Mesendoderm (in vitro differentiated cells): ENCODE measurements around the gene CRYBB1.

ENCODE experiments used
- DNase-seq: peaks from one replicate; pipeline ENCODE4 v3.0.0; 2013
- H2AK5ac ChIP-seq: 2 replicates; pipeline ENCODE4 v1.6.1; 2013; ENCODE audit warnings: low read length, inconsistent platforms
- H2BK120ac ChIP-seq: 2 replicates; pipeline ENCODE4 v1.6.1; 2013; ENCODE audit warnings: low read depth, mild to moderate bottlenecking, low read length, moderate library complexity, mixed read lengths
- H2BK15ac ChIP-seq: replicated peaks from 2 replicates; pipeline ENCODE4 v1.6.1; 2013; ENCODE audit warnings: low read depth, mild to moderate bottlenecking, moderate library complexity
- H2BK5ac ChIP-seq: 2 replicates; pipeline ENCODE4 v1.6.1; 2013; ENCODE audit warnings: low read length, inconsistent platforms
- H3K18ac ChIP-seq: 2 replicates; pipeline ENCODE4 v1.6.1; 2013; ENCODE audit warnings: mild to moderate bottlenecking, low read length, mixed read lengths
- H3K23ac ChIP-seq: one replicate; pipeline ENCODE4 v1.6.1; 2013; ENCODE audit warnings: low read length
- H3K27ac ChIP-seq: 2 replicates; pipeline ENCODE4 v1.5.1; 2013; ENCODE audit warnings: low read depth, mild to moderate bottlenecking, inconsistent platforms, low read length, moderate library complexity
- H3K27me3 ChIP-seq: 2 replicates; pipeline ENCODE4 v1.6.1; 2013; ENCODE audit warnings: low read length, control low read depth, mild to moderate bottlenecking, inconsistent platforms; ENCODE audit not compliant: insufficient read depth, poor library complexity
- H3K36me3 ChIP-seq: 2 replicates; pipeline ENCODE4 v1.6.1; 2013; ENCODE audit warnings: low read length, inconsistent platforms; ENCODE audit not compliant: control insufficient read depth, insufficient read depth
- H3K4ac ChIP-seq: one replicate; pipeline ENCODE4 v1.6.1; 2013; ENCODE audit warnings: low read depth, mild to moderate bottlenecking, low read length, moderate library complexity
- H3K4me1 ChIP-seq: 2 replicates; pipeline ENCODE4 v1.6.1; 2013; ENCODE audit warnings: low read depth, low read length, inconsistent platforms; ENCODE audit not compliant: control insufficient read depth
- H3K4me2 ChIP-seq: 2 replicates; pipeline ENCODE4 v1.6.1; 2013; ENCODE audit warnings: low read length
- H3K4me3 ChIP-seq: 2 replicates; pipeline ENCODE4 v1.5.1; 2013; ENCODE audit warnings: mild to moderate bottlenecking, low read length
- H3K56ac ChIP-seq: one replicate; pipeline ENCODE4 v1.6.1; 2013; ENCODE audit warnings: low read length
- H3K79me1 ChIP-seq: 2 replicates; pipeline ENCODE4 v1.6.1; 2013; ENCODE audit warnings: low read length, inconsistent platforms
- H3K79me2 ChIP-seq: 2 replicates; pipeline ENCODE4 v1.6.1; 2013; ENCODE audit warnings: mild to moderate bottlenecking, low read length; ENCODE audit not compliant: control insufficient read depth, insufficient read depth
- H3K9ac ChIP-seq: 2 replicates; pipeline ENCODE4 v1.6.1; 2013; ENCODE audit warnings: low read length, inconsistent platforms
- H4K5ac ChIP-seq: one replicate; pipeline ENCODE4 v1.6.1; 2013; ENCODE audit warnings: low read length
- H4K8ac ChIP-seq: one replicate; pipeline ENCODE4 v1.6.1; 2013; ENCODE audit warnings: low read depth, mild to moderate bottlenecking, control low read depth, low read length, moderate library complexity
- WGBS: extraction: QIAGEN DNeasy Blood & Tissue Kit; methylation state at CpG from one replicate; pipeline ENCODE4 v1.1.7; 2013; ENCODE audit warnings: low lambda C conversion rate, missing lambda C conversion rate; ENCODE audit not compliant: insufficient coverage; ENCODE audit errors: extremely low coverage; 5-methylcytosine and 5-hydroxymethylcytosine counted together

Gene CRYBB1

DNA sequence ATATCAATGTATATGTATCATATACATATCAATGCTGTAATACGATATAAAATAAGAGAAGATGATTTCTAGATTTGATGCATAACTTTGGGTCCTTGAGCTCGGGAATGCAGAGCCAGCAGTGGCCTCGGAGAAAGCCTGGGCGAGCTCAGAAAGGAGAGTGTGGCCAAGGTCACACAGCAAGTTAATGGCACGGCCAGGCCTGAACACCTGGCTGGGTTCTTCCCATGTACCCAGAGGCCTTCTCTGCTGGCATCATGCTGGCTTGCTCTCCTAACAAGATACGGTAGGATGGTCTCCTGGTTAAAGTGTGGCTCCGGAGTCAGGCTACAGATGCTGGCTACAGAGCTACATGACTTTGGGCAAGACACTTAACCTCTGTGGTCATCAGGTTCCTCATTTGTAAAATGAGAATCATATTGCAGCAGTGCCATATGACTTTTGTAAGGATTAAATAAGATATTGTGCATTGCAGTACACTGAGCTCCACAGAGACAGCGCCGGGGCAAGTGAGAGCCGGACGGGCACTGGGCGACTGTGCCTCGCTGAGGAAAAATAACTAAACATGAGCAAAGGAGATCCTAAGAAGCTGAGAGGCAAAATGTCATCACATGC, 57.8 kb downstream of the CRYBB1 start:
- Histone ChIP-seq H2AK5ac (no peak overlapping the region), H3K4me2 (no peak overlapping the region), H3K56ac (peak overlapping the region; percentile 58), H3K79me1 (peaks cover 31% of the 10 kb centered on the region), H2BK15ac (no peak overlapping the region), H3K4me3 (no peak overlapping the region), H3K79me2 (peaks cover 81% of the 10 kb centered on the region), H3K4ac (no peak overlapping the region), H3K18ac (no peak overlapping the region), H4K8ac (no peak overlapping the region), H2BK120ac (no peak overlapping the region), H3K4me1 (peaks cover 8% of the 10 kb centered on the region), H3K23ac (no peak overlapping the region), H3K36me3 (peaks cover 5% of the 10 kb centered on the region), H3K27ac (no peak overlapping the region), H3K27me3 (no peaks in the 10 kb centered on the region), H3K9ac (peak overlapping the region; percentile 41), H2BK5ac (no peak overlapping the region), H4K5ac (no peak overlapping the region)
- no CpG with 5 or more reads among the region's 13 CpGs for WGBS
- no peak for DNase-seq

DNA sequence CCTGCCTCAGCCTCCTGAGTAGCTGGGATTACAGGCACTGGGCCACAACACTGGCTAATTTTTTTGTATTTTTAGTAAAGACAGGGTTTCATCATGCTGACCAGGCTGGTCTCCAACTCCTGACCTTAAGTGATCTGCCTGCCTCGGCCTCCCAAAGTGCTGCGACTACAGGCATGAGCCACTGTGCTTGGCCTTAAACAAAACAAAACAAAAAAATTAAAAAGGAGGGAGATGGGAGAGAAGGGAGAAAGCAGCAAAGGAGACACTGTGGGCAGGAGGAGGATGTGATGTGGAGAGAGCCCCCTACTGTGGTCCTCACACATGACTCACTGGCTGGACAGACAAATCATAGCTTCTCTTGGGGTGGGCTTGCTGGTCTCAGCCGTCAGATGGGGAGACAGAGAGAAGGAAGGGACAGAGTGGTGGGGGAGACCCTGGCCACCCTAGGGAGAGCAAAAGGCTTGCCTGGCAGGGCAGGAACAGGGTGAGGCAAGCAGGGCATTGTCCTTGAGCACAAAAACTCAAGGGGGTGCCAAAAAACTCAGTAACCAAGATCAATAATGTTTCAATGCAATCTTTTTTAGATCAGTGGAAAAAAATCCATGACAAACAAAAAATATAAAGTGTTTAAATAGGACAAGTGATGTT, 59.5 kb downstream of the CRYBB1 start:
- H4K5ac ChIP-seq = no peak overlapping the region
- H3K9ac ChIP-seq = no peak overlapping the region
- no peak overlapping the region for H3K4me2 ChIP-seq
- H4K8ac ChIP-seq = no peak overlapping the region
- H2BK5ac ChIP-seq = no peak overlapping the region
- H3K4me1 ChIP-seq = peaks cover 9% of the 10 kb centered on the region
- no peaks in the 10 kb centered on the region for H3K36me3 ChIP-seq
- peaks cover 24% of the 10 kb centered on the region for H3K79me1 ChIP-seq
- H2BK15ac ChIP-seq = no peak overlapping the region
- H2AK5ac ChIP-seq = no peak overlapping the region
- no peak overlapping the region for H3K4me3 ChIP-seq
- H3K4ac ChIP-seq = no peak overlapping the region
- H3K56ac ChIP-seq = peak overlapping the region; percentile 40
- H3K18ac ChIP-seq = no peak overlapping the region
- no peak overlapping the region for H3K23ac ChIP-seq
- no peak for DNase-seq
- H3K79me2 ChIP-seq = peaks cover 78% of the 10 kb centered on the region
- no peak overlapping the region for H3K27ac ChIP-seq
- H2BK120ac ChIP-seq = no peak overlapping the region
- no peaks in the 10 kb centered on the region for H3K27me3 ChIP-seq
- no CpG with 5 or more reads among the region's 3 CpGs for WGBS

DNA sequence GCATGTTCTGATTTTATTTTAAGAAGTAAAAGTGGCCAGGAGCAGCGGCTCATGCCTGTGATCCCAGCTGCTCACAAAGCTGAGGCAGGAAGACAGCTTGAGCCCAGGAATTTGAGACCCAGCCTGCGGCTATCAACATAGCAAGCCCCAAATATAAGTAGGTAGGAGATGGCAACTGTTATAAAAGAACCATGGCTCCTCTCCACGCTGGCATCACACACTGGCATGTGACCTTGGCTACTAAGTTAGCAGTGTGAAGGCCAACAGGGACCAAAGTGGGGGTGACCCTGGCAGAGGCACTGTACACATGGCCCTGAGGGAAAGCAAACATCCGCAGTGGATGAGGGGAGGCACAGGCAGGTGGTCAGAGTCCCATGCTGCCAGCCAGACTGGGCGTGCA, 60.9 kb downstream of the CRYBB1 start:
- no peak overlapping the region for H3K18ac ChIP-seq
- H2BK5ac ChIP-seq = no peak overlapping the region
- H2AK5ac ChIP-seq = no peak overlapping the region
- H4K5ac ChIP-seq = no peak overlapping the region
- peaks cover 30% of the 10 kb centered on the region for H3K79me1 ChIP-seq
- H3K4me3 ChIP-seq = no peak overlapping the region
- no peak overlapping the region for H3K56ac ChIP-seq
- H2BK15ac ChIP-seq = no peak overlapping the region
- no peak overlapping the region for H3K9ac ChIP-seq
- H2BK120ac ChIP-seq = no peak overlapping the region
- no peak overlapping the region for H3K27ac ChIP-seq
- no peak overlapping the region for H3K23ac ChIP-seq
- no peaks in the 10 kb centered on the region for H3K36me3 ChIP-seq
- no peak overlapping the region for H4K8ac ChIP-seq
- no CpG with 5 or more reads among the region's 5 CpGs for WGBS
- H3K27me3 ChIP-seq = no peaks in the 10 kb centered on the region
- no peak overlapping the region for H3K4ac ChIP-seq
- peaks cover 9% of the 10 kb centered on the region for H3K4me1 ChIP-seq
- no peak for DNase-seq
- peaks cover 78% of the 10 kb centered on the region for H3K79me2 ChIP-seq
- no peak overlapping the region for H3K4me2 ChIP-seq

DNA sequence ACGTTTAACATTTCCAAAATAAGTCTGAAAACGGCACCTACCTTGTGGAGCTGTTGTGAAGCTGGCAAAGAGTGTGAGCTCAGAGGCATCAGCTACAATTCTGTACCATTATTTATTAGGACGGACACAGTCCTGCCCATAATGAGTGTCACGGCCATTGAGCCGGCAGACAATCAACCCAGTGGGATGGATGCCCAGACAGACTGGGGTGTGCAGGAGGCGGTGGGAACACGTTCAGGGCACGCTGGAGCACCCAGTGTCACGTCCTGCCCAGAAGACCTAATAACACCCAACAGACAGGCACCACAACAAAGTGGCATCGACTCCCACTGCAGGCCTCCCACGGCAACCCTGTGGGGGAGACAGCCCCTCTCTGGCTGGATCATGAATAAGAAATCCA, 62.3 kb downstream of the CRYBB1 start:
- no peak overlapping the region for H3K4ac ChIP-seq
- H2BK5ac ChIP-seq = no peak overlapping the region

DNA sequence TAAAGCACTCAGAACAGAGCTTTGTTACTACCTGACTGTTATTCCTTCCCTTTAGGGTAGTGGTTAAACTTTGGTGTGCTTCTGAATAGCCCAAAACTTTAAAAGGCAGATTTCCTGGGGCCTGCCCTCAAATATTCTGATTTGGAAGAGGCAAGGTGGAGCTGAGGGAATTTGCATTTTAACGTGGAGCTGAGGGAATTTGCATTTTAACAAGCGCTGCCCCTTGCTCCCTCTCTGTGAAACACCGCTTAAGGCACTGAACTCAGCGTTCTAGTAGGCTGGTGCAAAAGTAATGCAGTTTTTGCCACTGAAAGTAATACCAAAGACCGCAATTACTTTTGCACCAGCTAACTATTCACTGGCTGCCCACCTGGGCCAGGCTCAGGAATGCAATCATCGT, 62.9 kb downstream of the CRYBB1 start:
- H3K4me3 ChIP-seq = no peak overlapping the region
- no peak overlapping the region for H3K9ac ChIP-seq
- no peaks in the 10 kb centered on the region for H3K36me3 ChIP-seq
- no peak overlapping the region for H4K8ac ChIP-seq
- no peak overlapping the region for H3K4me2 ChIP-seq
- no peak overlapping the region for H2BK120ac ChIP-seq
- no peak overlapping the region for H3K18ac ChIP-seq
- peaks cover 10% of the 10 kb centered on the region for H3K4me1 ChIP-seq
- H2BK5ac ChIP-seq = no peak overlapping the region
- H2BK15ac ChIP-seq = no peak overlapping the region
- WGBS = no CpG with 5 or more reads among the region's 6 CpGs
- H3K27me3 ChIP-seq = no peaks in the 10 kb centered on the region
- peaks cover 79% of the 10 kb centered on the region for H3K79me2 ChIP-seq
- peak overlapping the region; percentile 4 for H3K27ac ChIP-seq
- peaks cover 28% of the 10 kb centered on the region for H3K79me1 ChIP-seq
- peak; percentile 53 for DNase-seq
- no peak overlapping the region for H3K56ac ChIP-seq
- no peak overlapping the region for H4K5ac ChIP-seq
- H3K23ac ChIP-seq = no peak overlapping the region
- no peak overlapping the region for H3K4ac ChIP-seq
- no peak overlapping the region for H2AK5ac ChIP-seq

More for the DNA sequence above, 62.3 kb downstream of the CRYBB1 start:
- Histone ChIP-seq H4K5ac (no peak overlapping the region), H3K4me1 (peaks cover 11% of the 10 kb centered on the region), H2AK5ac (no peak overlapping the region), H2BK15ac (no peak overlapping the region), H2BK120ac (no peak overlapping the region), H3K4me3 (no peak overlapping the region), H3K56ac (no peak overlapping the region), H3K79me2 (peaks cover 81% of the 10 kb centered on the region), H3K27ac (no peak overlapping the region), H3K9ac (no peak overlapping the region), H3K79me1 (peaks cover 28% of the 10 kb centered on the region), H3K23ac (no peak overlapping the region), H3K4me2 (no peak overlapping the region), H4K8ac (no peak overlapping the region), H3K18ac (no peak overlapping the region), H3K36me3 (no peaks in the 10 kb centered on the region), H3K27me3 (no peaks in the 10 kb centered on the region)
- WGBS = no CpG with 5 or more reads among the region's 11 CpGs
- no peak for DNase-seq
